ENCODE data around the gene DOCK9. TPM values are rescaled to one million over a fixed set of nuclear protein-coding genes. Genes with fewer than 3 reads are reported as not detected.
"Not testable (repeated sequence)": the region's sequence is repeated elsewhere in the genome, so short reads cannot be mapped to it uniquely, and the experiment has no call there.

The DOCK9 gene
- total RNA-seq, 1 donor from 2014 or later = 21.0 TPM

- no peak for DNase-seq (ENCODE audit: low spot score in 2 of 2, unreplicated experiment in 2 of 2)
- Mint-ChIP-seq H3K27ac (no peak overlapping the region), H3K27me3 (ENCODE audit: low read depth) (peaks cover 42% of the 10 kb centered on the region), H3K4me1 (peaks cover 9% of the 10 kb centered on the region), H3K9me3 (peaks cover 13% of the 10 kb centered on the region), H3K4me3 (no peak overlapping the region), H3K36me3 (peaks cover 4% of the 10 kb centered on the region)
- TF ChIP-seq CTCF (IDR thresholded peaks at IDR 0.05; ENCODE audit: unreplicated experiment) = no peak
These were observed 222.7 kb downstream of the DOCK9 start for GRCh38 chr13:98755116-98755515.

- H3K4me3 Mint-ChIP-seq, H3K36me3 Mint-ChIP-seq: not testable (repeated sequence)
- H3K27me3 Mint-ChIP-seq (ENCODE audit: low read depth) = peaks cover 46% of the 10 kb centered on the region
These were observed 223.4 kb downstream of the DOCK9 start for GRCh38 chr13:98754468-98754867.

GRCh38 chr13:98752467-98753290, 225.2 kb downstream of the DOCK9 start, which contains the start of gene SLC15A1:
Gene SLC15A1, minus strand, starts transcription at chr13:98752672. Its CDS starts 74 bp downstream, at chr13:98752598.
- Mint-ChIP-seq H3K4me3 (peak within 1 kb of the TSS; percentile 62), H3K27ac (no peak within 1 kb of the TSS), H3K4me1 (peaks cover 9% of the 10 kb centered on the region), H3K27me3 (ENCODE audit: low read depth) (peaks cover 49% of the 10 kb centered on the region), H3K9me3 (peaks cover 13% of the 10 kb centered on the region), H3K36me3 (peaks cover 4% of the 10 kb centered on the region)
- DNase-seq (ENCODE audit: low spot score in 2 of 2, unreplicated experiment in 2 of 2) = no peak
- TF ChIP-seq CTCF (IDR thresholded peaks at IDR 0.05; ENCODE audit: unreplicated experiment) = no peak

More at GRCh38 chr13:98754468-98754867, 223.4 kb downstream of the DOCK9 start:
- not testable (repeated sequence) for H3K27ac Mint-ChIP-seq; H3K4me1 Mint-ChIP-seq; DNase-seq (ENCODE audit: low spot score in 2 of 2, unreplicated experiment in 2 of 2)
- H3K9me3 Mint-ChIP-seq = peaks cover 13% of the 10 kb centered on the region

DNA sequence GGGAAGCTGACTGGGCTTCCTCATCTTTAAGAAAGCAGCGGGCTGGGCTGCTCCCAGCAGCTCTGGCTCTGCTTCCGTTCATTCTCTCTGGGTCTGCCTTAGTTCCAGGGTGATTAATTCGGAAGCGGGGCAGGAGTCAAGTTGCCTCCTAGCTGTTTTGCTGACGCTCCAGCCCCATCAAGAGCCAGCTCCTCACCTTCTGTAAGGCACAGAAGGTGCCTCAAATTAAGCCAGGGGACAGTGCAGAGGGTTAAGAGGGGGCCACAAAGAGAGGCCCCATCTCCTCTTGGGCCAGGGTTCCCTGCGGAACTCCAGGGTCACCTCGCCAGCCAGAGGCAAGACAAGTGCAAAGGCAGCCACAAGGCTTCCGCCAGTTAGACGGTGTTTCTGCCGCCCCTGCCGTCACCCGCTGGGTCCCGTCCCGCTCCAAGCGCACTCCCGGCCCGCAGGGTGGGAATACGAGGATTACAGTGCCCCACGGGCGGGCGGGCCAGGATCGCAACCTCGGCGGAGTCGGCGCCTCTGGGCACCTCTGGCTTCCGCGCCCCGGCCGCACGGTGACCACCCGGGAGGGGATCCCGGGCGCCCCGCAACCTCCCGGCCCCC, 225.9 kb downstream of the DOCK9 start:
- Mint-ChIP-seq H3K36me3 (peaks cover 4% of the 10 kb centered on the region), H3K4me1 (peaks cover 9% of the 10 kb centered on the region), H3K4me3 (peak overlapping the region; percentile 62), H3K27me3 (ENCODE audit: low read depth) (peaks cover 49% of the 10 kb centered on the region), H3K27ac (no peak overlapping the region), H3K9me3 (peaks cover 13% of the 10 kb centered on the region)
- DNase-seq (ENCODE audit: low spot score in 2 of 2, unreplicated experiment in 2 of 2) = peak in 1 of 2 experiments; percentile 47
- no peak for TF ChIP-seq CTCF (IDR thresholded peaks at IDR 0.05; ENCODE audit: unreplicated experiment)

- peak in 1 of 2 experiments; percentile 48 for DNase-seq (ENCODE audit: low spot score in 2 of 2, unreplicated experiment in 2 of 2)
- Mint-ChIP-seq H3K36me3 (peaks cover 4% of the 10 kb centered on the region), H3K4me1 (peaks cover 9% of the 10 kb centered on the region), H3K4me3 (peak overlapping the region; percentile 62), H3K9me3 (peaks cover 13% of the 10 kb centered on the region), H3K27me3 (ENCODE audit: low read depth) (peaks cover 46% of the 10 kb centered on the region), H3K27ac (no peak overlapping the region)
- no peak for TF ChIP-seq CTCF (IDR thresholded peaks at IDR 0.05; ENCODE audit: unreplicated experiment)
These were observed 226.5 kb downstream of the DOCK9 start for GRCh38 chr13:98751367-98751782.

DNA sequence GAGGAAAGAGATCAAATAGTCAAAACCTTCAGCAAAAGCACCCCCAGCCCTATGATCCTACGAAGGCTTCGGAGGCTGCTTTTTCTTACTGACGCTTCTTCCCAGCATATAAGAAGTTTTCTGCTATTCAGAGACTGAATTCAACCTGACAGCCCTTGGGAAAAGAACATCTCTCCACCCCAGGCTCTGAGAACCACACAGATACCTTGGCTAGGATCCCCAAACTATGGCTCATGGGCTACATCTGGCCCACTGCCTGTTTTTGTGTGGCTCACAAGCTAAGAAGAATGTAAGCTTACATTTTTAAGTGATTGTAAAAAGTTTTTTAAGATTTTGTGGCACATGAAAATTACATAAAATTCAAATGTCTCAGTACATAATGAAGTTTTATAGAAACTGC, 228.4 kb downstream of the DOCK9 start:
- H3K9me3 Mint-ChIP-seq = peaks cover 17% of the 10 kb centered on the region
- peaks cover 4% of the 10 kb centered on the region for H3K36me3 Mint-ChIP-seq
- peaks cover 44% of the 10 kb centered on the region for H3K27me3 Mint-ChIP-seq (ENCODE audit: low read depth)
- peaks cover 9% of the 10 kb centered on the region for H3K4me1 Mint-ChIP-seq
- DNase-seq (ENCODE audit: low spot score in 2 of 2, unreplicated experiment in 2 of 2) = no peak
- H3K27ac Mint-ChIP-seq = no peak overlapping the region
- no peak for TF ChIP-seq CTCF (IDR thresholded peaks at IDR 0.05; ENCODE audit: unreplicated experiment)
- no peak overlapping the region for H3K4me3 Mint-ChIP-seq

Data from mesothelial cell of epicardium (in vitro differentiated cells).